Keratinocyte (primary cell): ENCODE measurements around the gene GPR171. TPM values are rescaled to one million over a fixed set of nuclear protein-coding genes. Genes with fewer than 3 reads are reported as not detected.

ENCODE experiments used
- DNase-seq: peaks from one replicate; pipeline ENCODE4 v3.0.0-alpha.2; 2011; ENCODE audit warnings: low read depth, missing footprints, low spot score
- FAIRE-seq: peaks from 2 replicates; lab custom pipeline; 2011; peaks lifted over from hg19 to GRCh38; lab: Jason Lieb, UNC
- H2AFZ ChIP-seq: 2 replicates; pipeline ENCODE4 v1.6.0; 2012; ENCODE audit warnings: low read length, control low read depth, inconsistent platforms; ENCODE audit not compliant: control insufficient read depth
- H3K27ac ChIP-seq: 2 replicates; pipeline ENCODE4 v1.5.1; 2011; ENCODE audit warnings: low read length; ENCODE audit not compliant: control insufficient read depth, insufficient read depth
- H3K27me3 ChIP-seq: 3 replicates; pipeline ENCODE4 v1.6.0; 2011; ENCODE audit warnings: low read length; ENCODE audit not compliant: control insufficient read depth, insufficient read depth; ENCODE audit errors: extremely low read depth
- H3K36me3 ChIP-seq, 2 experiments: 2 replicates in 1 of 2; 3 replicates in 1 of 2; pipeline ENCODE4 v1.5.1; 2011; ENCODE audit warnings: low read length in 2 of 2, mild to moderate bottlenecking in 1 of 2; ENCODE audit not compliant: control insufficient read depth in 2 of 2, insufficient read depth in 2 of 2; ENCODE audit errors: extremely low read depth in 1 of 2
- H3K4me1 ChIP-seq: 3 replicates; pipeline ENCODE4 v1.5.1; 2011; ENCODE audit warnings: low read length; ENCODE audit not compliant: control insufficient read depth, insufficient read depth; ENCODE audit errors: extremely low read depth
- H3K4me2 ChIP-seq: 3 replicates; pipeline ENCODE4 v1.6.0; 2011; ENCODE audit warnings: low read depth, low read length; ENCODE audit not compliant: control insufficient read depth, insufficient read depth; ENCODE audit errors: extremely low read depth
- H3K4me3 ChIP-seq, 3 experiments: fragments of 200-600 bp in 1 of 3; sonication (generic) in 1 of 3; 2 replicates in 2 of 3; 3 replicates in 1 of 3; pipeline ENCODE4 v1.5.1; 2011 to 2016; ENCODE audit warnings: low read length in 3 of 3, mild to moderate bottlenecking in 3 of 3, control low read depth in 2 of 3, inconsistent platforms in 1 of 3, low read depth in 1 of 3, mixed read lengths in 1 of 3, mixed run types in 1 of 3, moderate library complexity in 1 of 3; ENCODE audit not compliant: control insufficient read depth in 2 of 3, insufficient read depth in 2 of 3; ENCODE audit errors: extremely low read depth in 1 of 3
- H3K79me2 ChIP-seq: 2 replicates; pipeline ENCODE4 v1.6.0; 2012; ENCODE audit warnings: low read length; ENCODE audit not compliant: control insufficient read depth, insufficient read depth
- H3K9ac ChIP-seq: 3 replicates; pipeline ENCODE4 v1.6.0; 2011; ENCODE audit warnings: low read length; ENCODE audit not compliant: control insufficient read depth, insufficient read depth; ENCODE audit errors: extremely low read depth
- H3K9me1 ChIP-seq: 3 replicates; pipeline ENCODE4 v1.6.0; 2011; ENCODE audit warnings: low read length; ENCODE audit not compliant: control insufficient read depth, insufficient read depth; ENCODE audit errors: extremely low read depth
- H3K9me3 ChIP-seq: 2 replicates; pipeline ENCODE4 v1.5.1; 2012; ENCODE audit warnings: low read depth, low read length; ENCODE audit not compliant: control insufficient read depth
- H4K20me1 ChIP-seq: 3 replicates; pipeline ENCODE4 v1.6.0; 2011; ENCODE audit warnings: low read length; ENCODE audit not compliant: control insufficient read depth, insufficient read depth; ENCODE audit errors: extremely low read depth
- CTCF ChIP-seq, 3 experiments: IDR thresholded peaks in 1 of 3; conservative IDR thresholded peaks in 1 of 3; optimal IDR thresholded peaks in 1 of 3; 2 replicates in 2 of 3; 3 replicates in 1 of 3; pipeline versions ENCODE3 to v1.5.1; 2011; ENCODE audit warnings: low read length in 3 of 3, mild to moderate bottlenecking in 3 of 3, moderate library complexity in 2 of 3, control low read depth in 1 of 3, inconsistent platforms in 1 of 3; ENCODE audit not compliant: insufficient read depth in 2 of 3; ENCODE audit errors: extremely low read depth in 1 of 3
- EZH2 ChIP-seq: IDR thresholded peaks from one replicate; pipeline ENCODE4 v1.6.1; 2012; ENCODE audit warnings: inconsistent platforms, mild to moderate bottlenecking, low read length, moderate library complexity
- dilution Hi-C: fragments of 300-500 bp; cut with MboI; formaldehyde crosslinking; loops from one replicate; pipeline ENCODE4 v1.7.0; 2020; ENCODE audit warnings: low sequenced_read_pairs; ENCODE audit not compliant: extremely low pct_ligation_motif_present
- polyA plus RNA-seq, 5 experiments: library from polyadenylated mRNA; depleted of rRNA in 3 of 5; stranded (reverse) in 3 of 5; stranded (forward) in 1 of 5; unstranded in 1 of 5; fragments of >200 nt; gene quantifications; 1 replicate in 1 of 5; 2 replicates in 3 of 5; 3 replicates in 1 of 5; pipeline versions ENCODE4 v1.2.1 to v1.2.3, GENCODE V29; 2011 to 2012; ENCODE audit warnings: missing spikeins in 2 of 5, low read depth in 1 of 5, low replicate concordance in 1 of 5

Gene GPR171
- polyA plus RNA-seq, 1 donor (not counting 4 experiments of a cell fraction or from before 2014, with no cell fraction given) = not detected

- H3K27me3 ChIP-seq = no peaks in the 10 kb centered on the region
- no peak for DNase-seq
- no peak overlapping the region for H3K4me3 ChIP-seq
- H3K36me3 ChIP-seq = no peaks in the 10 kb centered on the region
- H3K4me2 ChIP-seq = no peak overlapping the region
- H4K20me1 ChIP-seq = no peaks in the 10 kb centered on the region
- no peaks in the 10 kb centered on the region for H3K9me1 ChIP-seq
- no peak for FAIRE-seq
- dilution Hi-C loops = no loop called here
- no peak overlapping the region for H3K27ac ChIP-seq
- peak overlapping the region; percentile 1 for H2AFZ ChIP-seq
- H3K4me1 ChIP-seq = no peaks in the 10 kb centered on the region
- TF ChIP-seq EZH2 (no peak), CTCF (optimal IDR thresholded peaks at IDR 0.05 in 1 of 3, IDR thresholded peaks at IDR 0.05 in 1 of 3, conservative IDR thresholded peaks at IDR 0.05 in 1 of 3; ENCODE audit: extremely low read depth in 1 of 3, insufficient read depth in 2 of 3, low read length in 3 of 3) (no peak)
- H3K9ac ChIP-seq = no peak overlapping the region
- no peaks in the 10 kb centered on the region for H3K9me3 ChIP-seq
- H3K79me2 ChIP-seq = no peaks in the 10 kb centered on the region
Observed at GRCh38 chr3:151204530-151205402, 1.8 kb upstream of the GPR171 start.

GRCh38 chr3:151201051-151201730 is 1.8 kb downstream of the GPR171 start:
- DNase-seq = no peak
- Histone ChIP-seq H4K20me1 (no peaks in the 10 kb centered on the region), H3K27ac (no peak overlapping the region), H2AFZ (no peak overlapping the region), H3K4me3 (no peak overlapping the region), H3K36me3 (no peaks in the 10 kb centered on the region), H3K9me3 (no peaks in the 10 kb centered on the region), H3K9me1 (no peaks in the 10 kb centered on the region), H3K27me3 (no peaks in the 10 kb centered on the region), H3K9ac (no peak overlapping the region), H3K4me2 (no peak overlapping the region), H3K79me2 (no peaks in the 10 kb centered on the region), H3K4me1 (no peaks in the 10 kb centered on the region)
- no peak for FAIRE-seq
- TF ChIP-seq EZH2 (no peak), CTCF (optimal IDR thresholded peaks at IDR 0.05 in 1 of 3, IDR thresholded peaks at IDR 0.05 in 1 of 3, conservative IDR thresholded peaks at IDR 0.05 in 1 of 3; ENCODE audit: extremely low read depth in 1 of 3, insufficient read depth in 2 of 3, low read length in 3 of 3) (no peak)
- dilution Hi-C loops = no loop called here
